Tongue (tissue), 2 donors: ENCODE results near the gene SLC7A5. TPM values are rescaled to one million over a fixed set of nuclear protein-coding genes. Genes with fewer than 3 reads are reported as not detected.
"Not testable (repeated sequence)": the region's sequence is repeated elsewhere in the genome, so short reads cannot be mapped to it uniquely, and the experiment has no call there.

Experiments used
- DNase-seq: peaks from one replicate; pipeline ENCODE4 v3.0.0-alpha.2; 2015
- total RNA-seq: library from RNA; depleted of rRNA; stranded (reverse); fragments of >200 nt; gene quantifications from one replicate; pipeline ENCODE4 v1.2.3, GENCODE V29; 2014

The SLC7A5 gene
- total RNA-seq, 1 donor from 2014 or later = 14.5 TPM

DNA sequence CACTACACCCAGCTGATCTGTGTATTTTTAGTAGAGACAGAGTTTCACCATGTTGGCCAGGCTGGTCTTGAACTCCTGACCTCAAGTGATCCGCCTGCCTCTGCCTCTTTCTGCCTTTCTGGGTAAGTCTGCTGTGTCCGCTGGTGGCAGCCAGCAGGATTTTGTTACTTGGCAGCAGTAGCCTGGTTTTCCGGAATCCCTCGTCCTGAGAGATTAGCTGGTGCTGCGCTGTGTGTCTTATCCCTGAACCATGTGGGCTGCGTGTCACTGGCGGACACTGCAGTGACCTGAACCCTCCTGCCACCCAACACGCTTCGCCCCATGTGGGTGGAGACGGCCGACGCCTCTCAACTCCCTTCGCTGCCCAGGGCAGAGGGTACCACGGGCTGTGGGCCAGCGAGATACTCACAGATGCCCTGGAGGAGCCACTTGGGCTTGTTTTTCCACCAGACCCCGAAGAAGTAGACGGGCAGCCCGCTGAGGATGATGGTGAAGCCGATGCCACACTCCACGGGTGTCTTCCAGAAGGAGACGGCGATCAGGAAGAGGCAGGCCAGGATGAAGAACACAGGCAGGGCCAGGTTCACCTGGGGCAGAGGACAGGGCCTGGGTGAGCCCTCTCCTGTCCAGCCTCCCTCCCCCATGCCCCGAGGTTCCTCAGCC is 35.2 kb downstream of the SLC7A5 start:
- DNase-seq = peak; percentile 66

DNA sequence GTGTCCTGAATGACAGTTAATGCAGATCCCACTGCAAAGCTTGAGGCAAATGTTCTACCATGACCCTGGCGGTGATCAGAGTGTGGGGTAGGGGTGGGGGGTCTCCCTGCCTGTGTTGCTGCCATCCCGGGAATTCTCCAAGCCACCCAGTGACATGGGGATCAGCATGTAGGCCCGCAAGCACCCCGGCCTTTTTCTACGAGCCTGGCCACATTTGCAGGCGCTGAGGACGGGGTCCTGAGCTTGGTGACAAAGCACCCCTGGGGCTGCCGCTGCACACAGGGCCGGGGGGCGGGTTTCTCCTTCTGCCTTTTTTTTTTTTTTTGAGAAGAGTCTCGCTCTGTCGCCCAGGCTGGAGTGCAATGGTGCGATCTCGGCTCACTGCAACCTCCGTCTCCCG is 35.8 kb downstream of the SLC7A5 start:
- no peak for DNase-seq

GRCh38 chr16:87832741-87833502 is 36.4 kb downstream of the SLC7A5 start:
- no peak for DNase-seq

GRCh38 chr16:87832137-87832527 is 37.2 kb downstream of the SLC7A5 start:
- DNase-seq = no peak

DNA sequence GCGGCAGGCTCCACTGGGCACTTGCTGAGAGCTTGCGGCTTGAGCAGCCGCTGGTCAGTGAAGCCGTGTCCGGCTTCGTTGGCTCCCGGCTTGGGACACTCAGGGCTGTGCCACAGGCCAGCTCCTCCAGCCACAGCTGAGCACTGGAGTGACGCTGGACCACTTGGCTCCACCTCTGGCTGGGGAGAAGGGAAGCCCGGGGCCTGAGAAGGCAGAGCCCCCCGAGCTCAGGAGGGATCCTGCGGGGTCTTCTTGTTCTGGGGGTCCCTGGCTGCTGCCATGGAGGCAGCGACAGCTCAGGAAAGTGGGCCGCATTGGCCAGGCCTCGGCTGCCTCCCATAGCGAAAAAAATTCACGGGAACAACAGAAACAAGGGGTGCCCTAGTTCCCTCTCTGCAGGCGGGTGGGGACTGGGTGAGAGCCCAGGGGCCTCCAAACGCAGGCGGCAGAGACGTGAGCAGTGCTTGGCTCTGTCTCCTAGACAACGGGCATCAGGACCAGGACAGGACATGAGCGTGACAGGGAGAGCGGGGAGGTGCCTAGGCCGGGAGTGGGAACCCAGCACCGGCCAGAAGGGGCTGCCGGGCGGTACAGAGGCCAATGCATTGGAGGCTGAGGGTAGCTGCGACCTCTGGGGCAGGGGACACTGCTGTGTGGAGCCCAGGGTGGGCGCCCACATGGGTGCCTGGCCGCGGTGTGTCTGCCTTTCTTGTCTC is 37.7 kb downstream of the SLC7A5 start:
- DNase-seq = no peak

DNA sequence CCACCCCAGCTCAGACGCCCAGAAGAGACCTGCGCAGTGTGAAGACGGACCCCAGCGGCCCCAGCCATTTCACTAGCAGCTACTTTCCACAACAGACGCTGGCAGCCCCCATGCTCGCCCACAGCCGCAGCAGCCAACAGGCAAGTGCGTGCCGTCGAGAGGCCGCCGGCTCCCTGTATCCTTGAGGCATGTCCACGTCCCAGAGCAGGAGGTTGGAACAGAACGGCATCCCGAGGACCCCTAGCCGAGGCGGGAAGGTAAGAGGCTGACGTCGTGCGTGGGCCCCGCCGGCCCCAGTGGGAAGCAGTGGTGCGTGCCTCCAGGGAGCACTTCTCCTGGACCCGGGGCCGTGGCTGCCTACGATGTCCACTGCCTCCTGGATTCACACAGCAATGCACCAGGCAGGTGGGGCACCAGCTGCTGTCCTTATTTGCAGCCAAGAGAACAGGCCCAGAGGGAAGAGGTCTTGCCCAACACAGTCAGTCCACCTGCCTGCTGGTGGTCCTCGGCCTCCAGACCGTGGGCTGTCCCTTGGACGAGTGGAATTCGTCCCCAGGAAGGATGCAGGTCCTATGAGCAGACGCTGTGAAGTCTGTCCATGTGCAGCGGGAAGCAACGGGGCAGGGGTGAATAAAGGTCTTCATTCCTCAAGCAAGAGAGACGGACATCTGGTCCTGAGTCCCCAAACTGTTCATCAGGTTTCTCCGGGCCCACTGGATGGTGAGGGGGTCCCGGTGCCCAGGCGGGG is 38.5 kb downstream of the SLC7A5 start:
- no peak for DNase-seq

GRCh38 chr16:87829988-87830672 is 39.2 kb downstream of the SLC7A5 start:
- DNase-seq = no peak

- DNase-seq = no peak
Observed at GRCh38 chr16:87829622-87829980, 39.7 kb downstream of the SLC7A5 start.

GRCh38 chr16:87828907-87829621 is 40.2 kb downstream of the SLC7A5 start:
- no peak for DNase-seq

DNA sequence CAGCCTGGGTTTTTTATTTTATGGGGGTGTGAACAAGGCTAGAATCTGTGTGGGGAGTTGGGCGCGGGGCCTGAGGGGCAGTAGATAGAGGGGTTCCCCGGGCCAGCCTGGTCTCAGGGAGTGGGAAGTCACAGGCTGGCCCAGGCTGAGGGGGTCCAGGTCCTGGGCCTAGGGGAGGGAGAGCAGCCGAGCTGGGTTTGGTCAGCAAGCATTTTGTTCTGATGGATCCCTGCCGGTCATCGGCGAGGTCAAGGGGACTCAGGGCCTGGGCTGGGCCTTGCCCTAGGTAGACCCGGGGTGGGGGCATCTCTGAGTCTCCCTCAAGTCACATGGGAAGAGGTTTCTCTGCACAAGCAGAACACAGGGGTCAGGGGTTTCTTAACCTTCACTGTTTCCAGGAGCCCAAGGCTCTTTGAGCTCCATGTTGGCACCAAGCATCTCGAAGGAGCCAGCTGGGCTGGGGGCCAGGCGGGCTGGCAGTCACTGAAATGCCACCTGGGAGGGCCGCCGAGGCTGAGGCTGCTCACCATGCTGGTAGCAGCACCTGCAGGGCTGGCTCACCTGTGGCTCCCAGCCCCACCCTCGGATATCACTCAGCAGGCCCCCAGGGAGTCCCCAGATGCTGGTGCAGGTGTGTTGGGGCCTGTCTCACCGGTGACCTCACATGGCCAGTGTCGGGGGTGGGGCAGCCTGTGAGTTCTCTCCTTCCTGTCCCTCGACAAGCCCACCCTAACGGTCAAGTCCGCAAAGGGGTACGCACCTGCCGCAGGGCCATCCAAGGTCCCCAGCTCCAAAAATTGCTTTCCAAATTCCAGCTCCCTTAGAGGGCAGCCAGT is 41.0 kb downstream of the SLC7A5 start:
- DNase-seq = no peak

DNA sequence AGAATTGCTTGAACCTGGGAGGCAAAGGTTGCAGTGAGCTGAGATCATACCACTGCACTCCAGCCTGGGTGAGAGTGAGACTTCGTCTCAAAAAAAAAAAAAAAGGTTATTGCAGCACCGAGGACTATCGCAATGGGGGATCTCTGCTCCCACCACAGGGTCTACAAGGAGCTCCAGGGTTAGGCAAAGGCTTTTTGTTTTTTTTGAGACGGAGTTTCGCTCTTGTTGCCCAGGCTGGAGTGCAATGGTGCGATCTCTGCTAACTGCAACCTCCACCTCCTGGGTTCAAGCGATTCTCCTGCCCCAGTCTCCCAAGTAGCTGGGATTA is 41.8 kb downstream of the SLC7A5 start:
- DNase-seq = not testable (repeated sequence)

- DNase-seq = no peak
Observed at GRCh38 chr16:87826798-87827587, 42.3 kb downstream of the SLC7A5 start.

DNA sequence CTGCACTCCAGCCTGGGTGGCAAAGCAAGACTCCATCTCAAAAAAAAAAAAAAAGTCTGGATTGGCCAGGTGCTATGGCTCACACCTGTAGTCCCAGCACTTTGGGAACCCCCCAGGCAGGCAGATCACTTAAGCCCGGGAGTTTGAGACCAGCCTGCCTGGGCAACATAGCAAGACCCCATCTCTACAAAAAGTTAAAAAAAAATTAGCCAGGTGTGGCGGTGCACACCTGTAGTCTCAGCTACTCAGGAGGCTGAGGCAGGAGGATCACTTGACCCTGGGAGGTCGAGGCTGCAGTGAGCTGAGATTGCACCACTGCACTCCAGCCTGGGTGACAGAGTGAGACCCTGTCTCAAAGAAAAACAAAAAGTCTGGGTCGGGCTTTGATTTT is 42.9 kb downstream of the SLC7A5 start:
- not testable (repeated sequence) for DNase-seq

GRCh38 chr16:87825842-87826120 is 43.5 kb downstream of the SLC7A5 start:
- not testable (repeated sequence) for DNase-seq

DNA sequence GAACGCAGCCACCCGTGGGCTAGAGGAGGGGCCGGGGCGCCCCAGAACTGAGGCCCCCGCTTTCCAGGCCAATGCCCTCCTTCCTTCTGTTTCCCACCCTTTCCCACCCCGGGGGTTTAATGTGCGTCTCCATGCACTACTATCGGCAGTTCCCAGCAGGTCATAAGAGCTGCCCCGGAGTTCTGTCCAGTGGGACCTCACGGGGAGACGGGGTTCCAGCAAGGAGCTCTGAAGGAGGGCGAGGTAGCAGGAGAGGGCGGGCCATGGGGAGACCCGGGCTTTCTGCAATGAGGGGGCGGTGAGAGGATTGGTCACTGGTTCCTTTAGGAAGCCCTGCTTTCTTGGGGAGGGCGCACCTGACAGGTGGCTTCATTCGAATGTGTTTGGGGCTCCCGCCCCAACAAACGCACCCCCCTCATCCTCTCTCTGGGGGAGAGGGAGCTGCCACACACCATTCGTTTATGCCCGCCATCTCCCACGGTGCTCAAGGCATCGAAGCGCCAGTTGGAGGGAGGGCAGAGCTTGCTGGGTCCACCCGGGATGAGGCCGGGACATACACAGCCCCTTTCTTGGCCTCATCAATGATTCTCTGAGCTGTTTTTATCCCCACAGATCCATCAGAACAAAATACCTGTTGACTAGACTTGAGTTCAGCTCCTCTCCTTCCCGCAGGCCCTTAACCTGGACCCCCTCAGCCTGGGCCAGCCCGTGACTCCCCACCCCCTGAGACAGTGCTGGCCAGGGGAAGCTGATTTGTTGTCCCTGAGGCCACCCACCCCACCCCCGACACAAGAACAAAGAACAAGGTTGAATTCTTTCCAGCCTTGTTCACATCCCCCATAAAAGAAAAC is 44.1 kb downstream of the SLC7A5 start:
- no peak for DNase-seq

- no peak for DNase-seq
Observed at GRCh38 chr16:87824016-87824990, 45.0 kb downstream of the SLC7A5 start.

GRCh38 chr16:87823181-87823929 is 46.0 kb downstream of the SLC7A5 start:
- no peak for DNase-seq
